Ishikawa (cell line): ENCODE data around the gene SPR.

Experiments used
- CEBPB ChIP-seq: IDR thresholded peaks from 2 replicates; pipeline ENCODE4 v1.6.1; 2012
- EP300 ChIP-seq: IDR thresholded peaks from 2 replicates; pipeline ENCODE4 v1.6.1; 2012; ENCODE audit warnings: borderline replicate concordance
- FOXM1 ChIP-seq: IDR thresholded peaks from 2 replicates; pipeline ENCODE4 v1.6.1; 2012; ENCODE audit warnings: low read depth, borderline replicate concordance
- MAX ChIP-seq: IDR thresholded peaks from 2 replicates; pipeline ENCODE4 v1.6.1; 2012
- NFIC ChIP-seq: IDR thresholded peaks from 2 replicates; pipeline ENCODE4 v1.6.1; 2012
- REST ChIP-seq: IDR thresholded peaks from 2 replicates; pipeline ENCODE4 v1.6.1; 2012; ENCODE audit warnings: low read depth, mild to moderate bottlenecking
- YY1 ChIP-seq: IDR thresholded peaks from 2 replicates; pipeline ENCODE4 v1.6.1; 2012; ENCODE audit warnings: low read depth

DNA sequence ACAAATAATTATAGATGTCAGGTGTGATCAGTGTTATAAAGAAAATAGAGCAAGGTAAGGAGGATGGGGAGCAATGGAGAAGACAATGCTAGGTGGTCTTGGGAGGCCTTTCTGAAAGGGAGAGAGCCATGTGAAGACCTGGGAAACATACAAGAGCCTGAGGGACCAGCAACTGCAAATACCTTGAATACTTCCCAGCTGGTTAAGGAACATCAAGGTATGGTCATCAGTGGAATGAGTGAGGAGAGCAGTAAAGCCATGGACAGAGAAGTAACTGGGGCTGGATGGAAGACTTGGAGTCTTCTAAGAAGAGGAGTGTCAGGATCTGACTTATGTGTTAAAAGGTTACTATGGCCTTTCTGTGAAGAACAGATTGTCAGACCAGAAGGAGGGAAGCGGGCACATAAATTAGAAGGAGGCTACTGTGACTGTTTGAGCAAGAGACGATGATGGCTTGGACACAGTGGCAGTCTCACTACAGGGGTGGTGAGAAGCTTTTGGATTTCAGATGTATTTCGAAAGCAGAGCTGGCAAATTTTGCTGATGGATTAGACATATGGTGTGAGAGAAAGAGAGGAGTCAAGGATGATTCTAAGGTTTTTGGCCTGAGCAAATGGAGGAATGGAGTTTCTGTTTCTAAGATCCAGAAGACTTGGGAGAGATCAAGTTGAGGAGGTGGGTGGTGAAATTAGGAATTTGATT lies 38.6 kb upstream of the SPR start:
- TF ChIP-seq NFIC (no peak), CEBPB (no peak), FOXM1 (no peak), YY1 (no peak), REST (no peak), MAX (no peak), EP300 (no peak)
